IMR-90 (cell line): ENCODE measurements around the gene CASZ1.

Experiments used
- CEBPB ChIP-seq: IDR thresholded peaks from 2 replicates; pipeline ENCODE4 v1.6.1; 2012; ENCODE audit warnings: low read depth, low read length, improper control_type of control experiment
- CTCF ChIP-seq: conservative IDR thresholded peaks from 2 replicates; pipeline ENCODE4 v1.5.1; 2012; ENCODE audit warnings: mild to moderate bottlenecking, low read depth, low read length, improper control_type of control experiment
- MAZ ChIP-seq: IDR thresholded peaks from 2 replicates; pipeline ENCODE4 v1.6.1; 2012; ENCODE audit warnings: low read depth, mild to moderate bottlenecking, low read length, improper control_type of control experiment, moderate library complexity, borderline replicate concordance
- MXI1 ChIP-seq: IDR thresholded peaks from 2 replicates; pipeline ENCODE4 v1.6.1; 2012; ENCODE audit warnings: low read depth, mild to moderate bottlenecking, low read length, moderate library complexity, borderline replicate concordance
- POLR2A ChIP-seq: IDR thresholded peaks from 2 replicates; pipeline ENCODE4 v1.6.1; 2012; ENCODE audit warnings: mild to moderate bottlenecking, low read depth, low read length
- RAD21 ChIP-seq: IDR thresholded peaks from 2 replicates; pipeline ENCODE4 v1.6.1; 2012; ENCODE audit warnings: low read length, improper control_type of control experiment
- RCOR1 ChIP-seq: IDR thresholded peaks from 2 replicates; pipeline ENCODE4 v1.6.1; 2012; ENCODE audit warnings: mild to moderate bottlenecking, low read length, improper control_type of control experiment; ENCODE audit not compliant: insufficient replicate concordance
- RFX5 ChIP-seq: IDR thresholded peaks from 2 replicates; pipeline ENCODE4 v1.8.0; 2012; ENCODE audit warnings: low read depth, mild to moderate bottlenecking, low read length, moderate library complexity
- SMC3 ChIP-seq: fragments of 150-350 bp; IDR thresholded peaks from 2 replicates; pipeline ENCODE4 v1.6.1; 2016; ENCODE audit warnings: low read depth, mild to moderate bottlenecking, antibody characterized with exemption, low read length, moderate library complexity
- USF2 ChIP-seq: fragments of 150-350 bp; IDR thresholded peaks from 2 replicates; pipeline ENCODE4 v1.6.1; 2017; ENCODE audit warnings: mild to moderate bottlenecking, antibody characterized with exemption, low read length, low read depth

- no peak for TF ChIP-seq CTCF
- TF ChIP-seq RFX5 = no peak
- TF ChIP-seq RAD21 = no peak
- no peak for TF ChIP-seq RCOR1
- no peak for TF ChIP-seq MXI1
- TF ChIP-seq POLR2A = no peak
- TF ChIP-seq USF2 = no peak
- TF ChIP-seq MAZ = no peak
- no peak for TF ChIP-seq CEBPB
- TF ChIP-seq SMC3 = no peak
Observed at GRCh38 chr1:10740123-10740522, 56.3 kb downstream of the CASZ1 start.
